NCI-H1092 (cell line): ENCODE results near the gene CERS1.

Source experiments
- DNase-seq: peaks from one replicate; lab custom pipeline; 2025; lab: John Stamatoyannopoulos, UW

Gene CERS1

GRCh38 chr19:18856385-18857126 lies 39.4 kb downstream of the CERS1 start:
- DNase-seq, result no peak

- DNase-seq, result no peak
These were observed 40.1 kb downstream of the CERS1 start for GRCh38 chr19:18855647-18856384.

GRCh38 chr19:18854982-18855381 lies 41.0 kb downstream of the CERS1 start:
- DNase-seq, result no peak

- DNase-seq, result no peak
These were observed 42.1 kb downstream of the CERS1 start for GRCh38 chr19:18853755-18854427.

- no peak for DNase-seq
These were observed 43.3 kb downstream of the CERS1 start for GRCh38 chr19:18852648-18853047.

GRCh38 chr19:18851673-18852325 lies 44.2 kb downstream of the CERS1 start:
- no peak for DNase-seq

- DNase-seq, result no peak
These were observed 45.2 kb downstream of the CERS1 start for GRCh38 chr19:18850471-18851375.

- DNase-seq, result no peak
These were observed 46.0 kb downstream of the CERS1 start for GRCh38 chr19:18849838-18850400.

GRCh38 chr19:18848878-18849661 lies 46.9 kb downstream of the CERS1 start:
- DNase-seq, result no peak

- DNase-seq, result no peak
These were observed 48.2 kb downstream of the CERS1 start for GRCh38 chr19:18847549-18848463.

GRCh38 chr19:18846862-18847548 lies 49.0 kb downstream of the CERS1 start:
- peak; percentile 57 for DNase-seq

- no peak for DNase-seq
These were observed 50.0 kb downstream of the CERS1 start for GRCh38 chr19:18845961-18846360.

- no peak for DNase-seq
These were observed 51.1 kb downstream of the CERS1 start for GRCh38 chr19:18844806-18845329.

GRCh38 chr19:18843960-18844359 lies 52.0 kb downstream of the CERS1 start:
- no peak for DNase-seq

- no peak for DNase-seq
These were observed 53.8 kb downstream of the CERS1 start for GRCh38 chr19:18842166-18842565.

- DNase-seq, result no peak
These were observed 54.6 kb downstream of the CERS1 start for GRCh38 chr19:18841400-18841799.

- DNase-seq, result no peak
These were observed 55.4 kb downstream of the CERS1 start for GRCh38 chr19:18840288-18841267.
